Stomach (tissue), 4 donors: ENCODE data around the gene TPRN.
"Not testable (repeated sequence)": the region's sequence is repeated elsewhere in the genome, so short reads cannot be mapped to it uniquely, and the experiment has no call there.

ENCODE experiments used
- CTCF ChIP-seq, 7 experiments: fragments of 450-650 bp in 4 of 7; fragments of 200-600 bp in 3 of 7; sonication (generic) in 3 of 7; IDR thresholded peaks; one replicate each; pipeline ENCODE4 v1.5.1; 2016 to 2019; ENCODE audit warnings: antibody characterized with exemption in 7 of 7, control low read depth in 2 of 7, mild to moderate bottlenecking in 1 of 7
- EP300 ChIP-seq: sonication (generic); formaldehyde crosslinking; IDR thresholded peaks from one replicate; pipeline ENCODE4 v1.6.1; 2017; ENCODE audit warnings: antibody characterized with exemption
- POLR2A ChIP-seq, 4 donors: fragments of 450-650 bp; IDR thresholded peaks; one replicate each; pipeline ENCODE4 v1.6.1; 2016; ENCODE audit warnings: antibody characterized with exemption in 4 of 4, control low read depth in 2 of 4, mild to moderate bottlenecking in 1 of 4, moderate library complexity in 1 of 4

DNA sequence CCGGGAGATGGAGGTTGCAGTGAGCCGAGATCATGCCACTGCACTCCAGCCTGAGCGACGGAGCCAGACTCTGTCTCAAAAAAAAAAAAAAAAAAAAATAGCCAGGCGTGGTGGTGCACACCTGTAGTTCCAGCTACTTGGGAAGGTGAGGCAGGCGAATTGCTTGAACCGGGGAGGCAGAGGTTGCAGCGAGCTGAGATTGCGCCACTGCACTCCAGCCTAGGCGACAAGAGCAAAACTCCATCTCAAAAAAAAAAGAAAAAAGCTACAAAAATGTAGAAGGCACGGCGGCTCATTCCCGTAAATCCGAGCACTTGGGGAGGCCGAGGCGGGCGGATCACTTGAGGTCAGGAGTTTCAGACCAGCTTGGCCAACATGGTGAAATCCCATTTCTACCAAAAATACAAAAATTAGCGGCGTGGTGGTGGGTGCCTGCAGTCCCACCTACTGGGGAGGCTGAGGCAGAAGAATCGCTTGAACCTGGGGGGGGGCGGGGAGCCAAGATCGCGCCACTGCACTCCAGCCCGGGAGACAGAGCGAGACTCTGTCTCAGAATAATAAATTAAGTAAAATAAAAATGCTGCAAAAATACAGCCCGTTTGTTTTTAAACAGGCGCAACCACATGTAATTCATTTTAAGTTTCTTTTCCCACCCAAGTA is 39.1 kb upstream of the TPRN start:
- TF ChIP-seq POLR2A (IDR thresholded peaks at IDR 0.05); CTCF (IDR thresholded peaks at IDR 0.05); EP300: not testable (repeated sequence)
